GM18517 (cell line): ENCODE measurements around the gene KDM1B.
"Not testable (repeated sequence)": the region's sequence is repeated elsewhere in the genome, so short reads cannot be mapped to it uniquely, and the experiment has no call there.

Experiments
- ATAC-seq: cut with Tn5 transposase; IDR thresholded peaks from one replicate; pipeline ENCODE4 v1.9.1; 2021; ENCODE audit warnings: mild to moderate bottlenecking, moderate library complexity; ENCODE audit not compliant: unreplicated experiment

KDM1B gene

DNA sequence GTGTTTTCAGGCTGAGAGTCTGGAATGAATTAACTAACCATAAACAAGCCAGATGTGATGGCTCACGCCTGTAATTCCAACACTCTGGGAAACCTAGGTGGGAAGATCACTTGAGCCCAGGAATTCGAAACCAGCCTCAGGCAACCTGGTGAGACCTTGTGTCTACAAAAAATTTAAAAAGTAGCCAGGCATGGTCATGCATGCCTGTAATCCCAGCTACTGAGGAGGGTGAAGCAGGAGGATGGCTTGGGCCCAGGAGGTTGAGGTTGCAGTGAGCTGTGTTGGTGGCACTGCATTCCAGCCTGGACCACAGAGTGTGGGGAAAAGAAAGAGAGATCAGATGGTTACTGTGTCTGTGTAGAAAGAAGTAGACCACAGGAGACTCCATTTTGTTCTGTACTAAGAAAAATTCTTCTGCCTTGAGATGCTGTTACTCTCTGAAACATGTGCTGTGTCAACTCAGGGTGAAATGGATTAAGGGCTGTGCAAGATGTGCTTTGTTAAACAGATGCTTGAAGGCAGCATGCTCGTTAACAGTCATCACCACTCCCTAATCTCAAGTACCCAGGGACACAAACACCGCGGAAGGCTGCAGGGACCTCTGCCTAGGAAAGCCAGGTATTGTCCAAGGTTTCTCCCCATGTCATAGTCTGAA, 71.4 kb downstream of the KDM1B start:
- not testable (repeated sequence) for ATAC-seq

DNA sequence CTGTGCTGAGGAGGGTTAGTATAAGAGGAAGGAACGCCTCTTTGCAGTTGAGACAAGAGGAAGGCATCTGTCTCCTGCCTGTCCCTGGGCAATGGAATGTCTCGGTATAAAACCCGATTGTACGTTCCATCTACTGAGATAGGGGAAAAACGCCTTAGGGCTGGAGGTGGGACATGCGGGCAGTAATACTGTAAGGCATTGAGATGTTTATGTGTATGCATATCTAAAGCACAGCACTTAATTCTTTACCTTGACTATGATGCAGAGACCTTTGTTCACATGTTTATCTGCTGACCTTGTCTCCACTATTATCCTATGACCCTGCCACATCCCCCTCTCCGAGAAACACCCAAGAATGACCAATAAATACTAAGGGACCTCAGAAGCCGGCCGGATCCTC, 71.9 kb downstream of the KDM1B start:
- ATAC-seq = not testable (repeated sequence)

DNA sequence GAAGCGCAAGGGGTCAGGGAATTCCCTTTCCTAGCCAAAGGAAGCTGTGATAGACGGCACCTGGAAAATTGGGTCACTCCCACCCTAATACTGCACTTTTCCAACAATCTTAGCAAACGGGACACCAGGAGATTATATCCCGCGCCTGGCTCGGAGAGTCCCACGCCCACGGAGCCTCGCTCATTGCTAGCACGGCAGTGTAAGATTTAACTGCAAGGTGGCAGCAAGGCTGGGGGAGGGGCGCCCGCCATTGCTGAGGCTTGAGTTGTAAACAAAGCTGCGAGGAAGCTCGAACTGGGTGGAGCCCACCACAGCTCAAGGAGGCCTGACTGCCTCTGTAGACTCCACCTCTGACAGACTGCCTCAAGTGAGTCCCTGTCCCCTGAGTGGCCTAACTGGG, 73.4 kb downstream of the KDM1B start:
- not testable (repeated sequence) for ATAC-seq

DNA sequence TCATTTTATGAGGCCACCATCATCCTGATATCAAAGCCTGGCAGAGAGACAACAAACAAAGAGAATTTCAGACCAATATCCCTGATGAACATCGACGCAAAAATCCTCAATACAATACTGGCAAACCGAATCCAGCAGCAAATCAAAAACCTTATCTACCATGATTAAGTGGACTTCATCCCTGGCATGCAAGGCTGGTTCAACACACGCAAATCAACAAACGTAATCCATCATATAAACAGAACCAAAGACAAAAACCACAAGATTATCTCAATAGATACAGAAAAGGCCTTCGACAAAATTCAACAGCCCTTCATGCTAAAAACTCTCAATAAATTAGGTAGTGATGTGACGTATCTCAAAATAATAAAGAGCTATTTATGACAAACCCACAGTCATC, 76.6 kb downstream of the KDM1B start:
- ATAC-seq = not testable (repeated sequence)

DNA sequence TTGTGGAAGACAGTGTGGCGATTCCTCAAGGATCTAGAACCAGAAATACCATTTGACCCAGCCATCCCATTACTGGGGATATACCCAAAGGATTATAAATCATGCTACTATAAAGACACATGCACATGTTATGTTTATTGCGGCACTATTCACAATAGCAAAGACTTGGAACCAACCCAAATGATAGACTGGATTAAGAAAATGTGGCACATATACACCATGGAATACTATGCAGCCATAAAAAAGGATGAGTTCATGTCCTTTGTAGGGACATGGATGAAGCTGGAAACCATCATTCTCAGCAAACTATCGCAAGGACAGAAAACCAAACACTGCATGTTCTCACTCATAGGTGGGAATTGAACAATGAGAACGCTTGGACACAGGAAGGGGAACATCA, 78.5 kb downstream of the KDM1B start:
- not testable (repeated sequence) for ATAC-seq

DNA sequence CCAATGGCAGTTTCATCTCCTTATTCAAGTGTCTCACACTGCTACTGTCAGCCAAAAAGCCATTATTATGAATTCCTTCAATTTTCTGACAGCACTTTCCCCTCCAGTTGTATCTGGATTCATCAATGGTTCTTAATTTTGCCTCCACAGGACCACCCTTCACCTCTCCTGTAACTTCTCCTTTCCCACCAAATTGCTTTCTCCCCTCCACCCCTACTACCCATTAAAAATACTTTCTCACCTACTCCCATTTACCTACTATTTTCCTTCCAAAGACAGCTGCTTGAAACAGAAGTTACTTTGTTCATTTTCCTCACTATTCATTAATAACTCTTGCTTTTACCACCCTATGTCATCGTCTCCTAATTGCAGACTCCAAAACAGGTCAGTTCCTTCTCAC, 79.3 kb downstream of the KDM1B start:
- no peak for ATAC-seq

DNA sequence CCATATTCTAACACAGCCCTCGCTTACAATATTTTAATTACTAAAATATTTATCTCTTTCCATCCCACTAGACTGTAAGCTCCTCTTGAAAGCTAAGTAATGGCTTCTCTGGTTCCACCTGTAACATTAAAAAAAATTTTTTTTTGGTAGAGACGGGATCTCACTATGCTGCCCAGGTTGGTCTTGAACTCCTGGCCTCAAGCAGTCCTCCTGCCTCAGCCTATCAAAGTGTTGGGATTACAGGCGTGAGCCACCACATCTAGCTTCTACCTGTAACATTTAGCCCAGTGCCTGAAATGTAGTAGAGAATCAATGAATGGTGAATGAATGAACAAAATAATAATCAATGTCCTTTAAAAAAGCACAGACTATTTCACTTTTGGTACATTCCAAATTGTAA, 80.3 kb downstream of the KDM1B start:
- ATAC-seq = no peak

DNA sequence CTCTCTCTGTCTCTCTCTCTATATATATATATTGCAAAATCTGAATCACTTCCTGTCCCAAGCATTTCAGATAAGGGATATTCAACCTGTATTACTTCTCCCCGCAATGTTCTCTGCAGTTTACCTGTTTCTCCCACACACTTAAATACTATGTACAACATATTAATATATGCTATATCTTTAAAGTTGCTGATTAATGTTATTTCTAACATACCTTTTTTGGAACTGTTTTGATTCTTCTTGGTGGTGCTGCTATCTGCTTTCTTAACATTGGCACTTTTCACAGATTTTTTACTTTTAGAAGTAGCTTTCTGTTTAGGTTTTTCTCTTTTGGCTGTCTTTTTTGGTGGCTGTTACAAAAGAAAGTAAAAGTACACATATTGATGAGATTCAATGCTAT, 81.9 kb downstream of the KDM1B start:
- ATAC-seq = no peak

DNA sequence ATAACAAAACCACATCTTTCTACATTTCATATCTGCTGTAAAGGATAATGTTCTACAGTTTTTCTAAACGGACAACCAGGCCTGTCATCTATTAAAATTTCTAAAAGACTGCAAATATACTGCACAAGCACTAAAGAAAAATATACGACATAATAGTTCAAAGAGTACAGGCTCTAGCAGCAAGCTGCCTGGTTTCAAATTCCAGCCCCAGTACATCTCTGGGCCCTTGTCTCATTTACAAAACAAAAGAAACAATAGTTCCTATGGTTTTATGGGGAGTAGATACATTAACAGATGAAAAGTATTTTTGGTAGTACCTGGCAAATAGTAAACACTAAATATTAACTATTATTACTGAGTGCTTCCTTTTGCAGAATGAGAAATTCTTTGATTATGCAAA, 85.0 kb downstream of the KDM1B start:
- ATAC-seq = no peak

DNA sequence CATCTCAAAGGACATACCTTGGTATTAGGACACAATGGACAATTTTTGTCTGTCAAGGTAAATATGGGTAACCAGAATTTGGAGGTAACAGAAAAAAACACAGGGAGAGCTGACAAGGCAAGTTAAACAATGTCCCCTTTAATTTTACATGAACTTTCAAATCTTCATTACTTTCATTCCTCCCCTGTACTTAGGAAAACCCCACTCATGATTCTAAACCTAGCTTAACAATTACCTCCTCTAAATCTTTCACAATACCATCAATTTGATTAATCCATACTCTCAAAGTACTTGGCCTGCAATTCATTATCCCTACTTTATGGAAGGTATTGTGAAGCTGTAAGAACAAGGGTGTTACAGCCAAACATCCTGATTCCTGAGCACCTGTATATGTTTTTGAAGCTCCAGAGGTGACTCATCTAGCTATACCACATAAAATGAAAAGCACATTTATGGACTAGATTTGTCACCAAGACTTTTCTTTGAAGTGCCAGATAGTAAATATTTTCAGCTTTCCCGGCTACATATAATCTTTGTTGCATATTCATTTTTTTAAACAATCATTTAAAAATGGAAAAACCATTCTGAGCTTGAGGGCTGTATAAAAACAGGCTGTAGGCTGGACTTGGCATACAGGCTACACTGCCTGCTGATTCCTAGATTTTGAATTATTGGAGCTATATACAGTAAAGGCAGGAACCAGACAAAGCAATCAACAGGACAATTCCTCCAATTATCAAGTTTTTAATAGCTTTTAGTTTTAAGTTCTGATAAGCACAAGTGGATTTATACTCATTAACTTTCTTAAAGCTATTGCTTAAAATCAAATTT, 86.2 kb downstream of the KDM1B start:
- ATAC-seq = no peak

DNA sequence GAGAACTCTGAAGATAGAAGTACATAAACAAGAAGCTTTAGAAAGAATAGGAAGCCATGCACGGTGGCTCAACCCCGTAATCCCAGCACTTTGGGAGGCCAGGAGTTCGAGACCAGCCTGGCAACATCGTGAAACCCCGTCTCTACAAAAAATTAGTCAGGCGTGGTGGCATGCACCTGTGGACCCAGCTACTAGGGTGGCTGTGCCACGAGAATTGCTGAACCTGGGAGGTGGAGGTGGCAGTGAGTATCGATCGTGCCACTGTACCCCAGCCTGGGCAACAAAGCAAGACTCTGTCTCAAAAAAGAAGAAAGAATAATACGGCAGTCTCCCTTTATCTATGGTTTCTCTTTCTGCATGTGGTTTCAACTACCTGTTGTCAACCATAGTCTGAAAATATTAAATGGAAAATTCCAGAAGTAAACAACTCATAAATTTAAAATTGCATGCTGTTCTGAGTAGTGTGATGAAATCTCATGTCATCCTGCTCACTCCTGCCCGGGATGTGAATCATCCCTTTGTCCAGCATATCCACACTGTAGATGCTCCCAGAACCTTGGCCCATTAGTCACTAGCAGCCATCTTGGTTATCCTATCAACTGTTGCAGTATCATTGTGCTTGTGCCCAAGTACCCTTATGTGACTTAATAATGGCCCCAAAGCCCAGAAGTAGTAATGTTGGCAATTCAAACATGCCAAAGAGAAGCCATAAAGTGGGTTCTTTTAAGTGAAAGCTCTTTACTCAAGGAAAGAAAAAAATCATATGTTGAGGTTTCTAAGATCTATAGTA, 87.0 kb downstream of the KDM1B start:
- ATAC-seq = no peak

DNA sequence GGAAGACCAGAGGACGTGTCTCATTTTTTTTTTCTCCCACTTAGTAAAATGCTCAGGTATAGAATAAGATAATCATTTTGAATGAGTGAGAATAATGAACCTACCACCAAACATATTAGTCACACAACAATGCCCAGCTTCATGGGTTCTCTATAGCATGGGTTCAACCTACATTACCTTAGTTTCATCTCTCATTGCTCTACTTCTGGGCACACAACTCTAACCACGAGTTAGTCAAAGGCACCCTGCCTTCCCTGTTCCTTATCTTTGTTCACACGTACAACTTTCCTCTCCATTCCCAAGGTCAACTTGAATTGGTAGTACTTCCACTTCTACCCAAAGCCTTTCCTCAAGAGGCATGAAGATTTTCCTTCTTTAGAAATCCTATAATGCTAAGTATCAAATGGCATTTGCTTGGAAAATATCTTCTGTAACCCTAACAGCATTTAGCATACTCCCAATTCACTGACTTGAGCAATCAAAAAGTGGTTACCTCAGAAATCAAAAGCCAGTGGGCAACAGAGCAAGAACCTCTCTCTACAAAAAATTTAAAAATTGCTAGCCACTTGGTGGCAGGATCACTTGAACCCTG, 88.2 kb downstream of the KDM1B start:
- ATAC-seq = no peak

DNA sequence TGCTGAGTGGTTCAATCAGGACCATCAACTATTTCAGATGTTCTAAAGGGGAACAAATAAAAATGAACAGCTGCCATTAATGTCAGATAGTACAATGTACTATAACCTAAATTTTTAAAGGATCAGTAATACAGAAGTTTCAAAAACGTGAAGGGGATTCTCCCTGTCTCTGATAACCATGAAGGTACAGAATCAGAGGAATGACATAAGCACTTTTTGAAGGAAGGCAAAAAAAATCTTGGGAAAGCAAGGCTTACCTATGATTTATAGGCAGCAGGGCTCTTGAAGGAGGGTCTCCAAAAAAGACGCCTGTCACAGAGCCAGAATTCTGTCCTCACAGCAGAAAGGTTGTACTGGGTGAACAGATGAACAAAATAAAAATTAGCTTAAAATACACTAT, 89.0 kb downstream of the KDM1B start:
- no peak for ATAC-seq

DNA sequence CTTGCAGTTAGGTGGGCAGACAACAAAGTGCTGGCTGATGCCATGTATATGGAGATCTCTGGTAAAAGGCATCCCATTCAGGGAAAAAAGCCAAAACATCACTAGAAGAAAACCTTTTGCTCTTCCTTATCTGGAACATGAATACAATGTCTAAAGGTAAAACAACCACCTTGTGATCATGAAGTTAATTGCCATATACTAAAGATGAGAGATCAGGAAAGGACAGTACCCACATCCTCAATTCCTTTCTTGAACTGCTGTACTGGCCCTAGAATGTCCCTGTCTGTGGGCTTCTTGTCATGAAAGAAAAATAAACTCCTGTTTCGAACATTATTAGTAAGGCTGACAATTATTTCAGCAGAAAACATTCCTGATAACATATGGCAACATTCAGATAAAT, 89.9 kb downstream of the KDM1B start:
- ATAC-seq = no peak

DNA sequence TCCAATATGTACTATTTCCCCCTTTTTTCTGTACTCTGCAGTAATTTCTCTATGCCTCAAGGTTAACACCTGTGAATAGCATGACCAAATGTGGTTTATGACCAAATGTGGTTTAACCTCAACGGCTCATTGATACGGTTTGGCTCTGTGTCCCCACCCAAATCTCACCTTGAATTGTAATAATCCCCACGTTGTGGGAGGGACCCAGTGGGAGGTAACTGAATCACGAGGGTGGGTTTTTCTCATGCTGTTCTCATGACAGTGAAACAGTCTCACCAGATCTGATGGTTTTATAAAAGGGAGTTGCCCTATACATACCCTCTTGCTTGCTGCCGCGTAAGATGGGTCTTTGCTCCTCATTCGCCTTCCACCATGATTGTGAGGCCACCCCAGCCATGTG, 90.4 kb downstream of the KDM1B start:
- ATAC-seq = no peak

DNA sequence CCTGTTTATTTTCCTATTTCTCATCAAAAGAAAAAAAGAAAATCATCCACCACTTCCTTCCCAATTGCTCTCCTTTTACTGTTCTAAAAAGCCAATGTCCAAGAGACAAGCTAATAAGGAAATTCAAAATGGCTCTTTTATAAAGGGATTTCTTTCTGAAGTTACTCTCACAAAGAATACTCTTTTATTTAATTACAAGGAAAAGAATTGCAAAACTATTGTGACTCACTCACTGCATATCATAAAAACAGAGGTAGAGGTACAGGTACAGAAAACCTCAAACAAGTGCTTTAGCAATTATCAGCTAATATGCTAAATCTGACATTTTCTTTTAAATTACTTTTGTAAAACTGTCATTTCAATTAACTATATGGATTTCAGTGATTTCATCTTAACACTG, 91.0 kb downstream of the KDM1B start:
- no peak for ATAC-seq

DNA sequence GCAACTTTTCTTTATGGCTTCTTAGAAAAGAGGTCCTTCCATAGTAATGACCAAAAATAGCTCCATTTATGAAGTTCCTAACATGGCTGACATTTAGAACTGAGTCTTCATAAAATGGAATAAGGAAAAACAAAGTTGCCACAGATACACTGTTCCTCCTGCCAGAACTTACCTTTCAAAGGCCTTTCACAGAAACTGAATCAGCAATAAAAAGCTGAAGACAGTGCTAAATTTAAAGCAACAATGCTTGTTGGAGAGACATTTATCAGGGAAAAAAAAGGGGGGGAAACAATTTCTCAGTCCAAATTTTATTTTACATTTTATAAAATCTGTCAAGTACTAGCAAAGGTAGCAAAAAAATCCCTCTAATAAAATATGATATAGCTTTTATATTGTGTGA, 91.8 kb downstream of the KDM1B start:
- no peak for ATAC-seq

DNA sequence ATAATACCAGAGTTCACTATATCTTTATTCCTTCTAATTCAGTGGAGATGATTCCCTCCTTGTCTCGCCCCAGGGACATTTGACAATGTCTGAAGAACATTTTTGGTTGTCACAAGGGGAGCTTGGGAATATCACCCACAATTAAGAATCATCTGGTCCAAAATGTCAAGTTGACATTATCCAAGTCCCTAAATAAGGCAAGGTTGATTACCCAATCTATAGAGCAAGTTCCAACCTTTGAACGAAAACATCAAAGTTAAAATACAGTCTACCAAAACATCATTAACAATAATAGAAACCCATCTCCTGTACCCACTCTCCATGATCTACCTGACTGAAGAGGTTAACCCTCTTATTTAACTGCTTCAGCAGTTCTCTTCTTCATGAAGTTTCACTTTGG, 93.5 kb downstream of the KDM1B start:
- no peak for ATAC-seq

DNA sequence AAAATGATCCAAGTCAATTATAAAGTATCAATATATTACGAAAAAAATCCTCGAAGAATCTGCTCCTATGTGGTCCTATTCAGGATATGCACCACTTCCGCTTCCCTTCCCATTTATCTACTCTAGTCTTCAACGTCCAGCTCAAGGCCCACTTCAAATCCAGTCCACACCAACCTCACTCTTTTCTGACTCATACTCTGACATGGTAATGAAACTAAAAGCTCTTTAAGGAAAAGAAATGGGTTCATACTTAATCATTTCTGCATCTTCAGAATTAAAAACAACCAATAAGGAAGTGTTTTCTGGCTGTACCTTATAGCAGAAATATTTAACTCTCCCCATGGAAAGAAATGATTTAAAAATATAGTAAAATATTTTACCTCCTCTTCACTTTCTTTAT, 94.0 kb downstream of the KDM1B start:
- ATAC-seq = no peak

DNA sequence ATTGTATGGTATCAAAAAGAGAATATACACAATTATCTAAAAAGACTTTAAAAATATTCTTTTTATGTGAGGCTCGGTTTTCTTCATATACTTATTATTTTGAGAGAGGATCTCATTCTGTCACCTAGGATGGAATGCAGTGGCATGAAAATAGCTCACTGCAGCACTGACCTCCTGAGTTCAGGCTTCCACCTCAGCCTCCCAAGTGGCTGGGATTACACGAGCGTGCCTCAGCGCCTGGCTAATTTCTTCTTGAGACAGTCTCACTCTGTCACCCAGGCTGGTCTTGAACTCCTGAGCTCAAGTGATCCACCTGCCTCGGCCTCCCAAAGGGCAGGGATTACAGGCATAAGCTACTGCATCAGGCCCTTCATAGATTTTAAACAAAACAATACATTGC, 98.4 kb downstream of the KDM1B start:
- ATAC-seq = no peak

DNA sequence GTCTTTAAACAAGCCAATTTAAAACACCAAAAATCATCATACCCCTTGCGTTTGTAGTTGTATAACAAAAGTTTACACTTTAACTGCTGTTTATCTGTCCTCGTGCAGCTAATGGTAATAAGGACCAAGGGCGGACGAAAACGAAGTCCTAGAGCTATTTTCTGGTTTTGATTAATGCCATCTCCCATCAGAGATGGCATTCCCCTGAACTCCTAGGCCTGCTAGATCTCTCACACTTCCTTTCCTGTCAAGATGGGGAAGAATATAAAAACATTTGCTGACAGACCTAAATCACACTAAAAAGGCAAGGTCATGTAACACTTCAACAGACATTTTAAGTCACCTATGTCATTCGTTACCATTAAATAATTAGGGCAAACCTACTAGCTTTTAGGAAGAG, 99.6 kb downstream of the KDM1B start:
- no peak for ATAC-seq
